ENCODE results near the gene MFNG.
A peak's percentile ranks its signal among the peaks of the same experiment; 100 is the strongest.
"Not testable (repeated sequence)": the region's sequence is repeated elsewhere in the genome, so short reads cannot be mapped to it uniquely, and the experiment has no call there.

Gene MFNG

DNA sequence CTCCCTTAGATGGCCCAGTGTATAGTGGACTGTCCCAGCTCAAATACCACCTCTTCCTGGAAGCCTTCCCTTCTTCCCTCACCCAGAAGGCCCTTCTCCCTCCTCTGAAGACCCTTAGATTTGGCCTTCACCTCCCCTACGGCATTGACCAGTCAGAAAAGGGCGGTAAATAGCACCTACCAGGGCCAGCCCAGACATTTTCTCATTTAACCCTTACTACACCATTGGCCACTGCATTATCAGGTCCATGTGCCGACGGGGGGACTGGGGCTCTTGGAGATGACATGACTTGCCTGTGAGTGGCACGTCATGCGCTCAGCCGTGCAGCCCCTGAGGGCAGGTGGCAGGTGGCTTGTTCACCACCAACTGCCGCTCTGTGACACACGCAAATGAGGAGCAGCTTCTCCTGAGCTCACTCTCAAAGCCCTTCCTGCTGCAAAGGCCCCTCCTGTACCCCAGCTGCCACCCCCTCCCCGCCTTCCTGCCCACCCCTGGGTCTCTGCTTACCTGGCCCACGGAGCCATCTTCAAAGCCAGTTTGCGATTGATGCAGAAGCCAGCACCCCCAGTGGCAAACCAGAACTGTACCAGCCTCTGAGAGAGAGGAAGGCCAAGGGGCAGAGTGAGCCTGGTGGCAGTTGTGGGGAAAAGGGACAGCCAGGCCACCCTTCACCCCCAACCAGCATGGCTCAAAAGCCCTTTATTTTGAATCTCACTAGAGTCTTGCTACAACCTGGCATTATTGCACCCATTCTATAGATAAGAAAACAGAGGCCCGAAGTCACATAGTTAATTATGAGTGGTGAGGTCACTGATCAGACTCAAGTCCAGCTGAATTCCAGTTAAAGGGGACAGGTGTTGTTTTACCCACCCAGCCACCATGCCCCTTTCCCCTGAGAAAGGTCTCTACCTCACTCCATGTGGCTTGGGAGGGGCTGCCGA lies 9.5 kb downstream of the MFNG start:
- DNase-seq (ENCODE audit: low spot score) (no peak), FAIRE-seq (peak; percentile 46)

DNA sequence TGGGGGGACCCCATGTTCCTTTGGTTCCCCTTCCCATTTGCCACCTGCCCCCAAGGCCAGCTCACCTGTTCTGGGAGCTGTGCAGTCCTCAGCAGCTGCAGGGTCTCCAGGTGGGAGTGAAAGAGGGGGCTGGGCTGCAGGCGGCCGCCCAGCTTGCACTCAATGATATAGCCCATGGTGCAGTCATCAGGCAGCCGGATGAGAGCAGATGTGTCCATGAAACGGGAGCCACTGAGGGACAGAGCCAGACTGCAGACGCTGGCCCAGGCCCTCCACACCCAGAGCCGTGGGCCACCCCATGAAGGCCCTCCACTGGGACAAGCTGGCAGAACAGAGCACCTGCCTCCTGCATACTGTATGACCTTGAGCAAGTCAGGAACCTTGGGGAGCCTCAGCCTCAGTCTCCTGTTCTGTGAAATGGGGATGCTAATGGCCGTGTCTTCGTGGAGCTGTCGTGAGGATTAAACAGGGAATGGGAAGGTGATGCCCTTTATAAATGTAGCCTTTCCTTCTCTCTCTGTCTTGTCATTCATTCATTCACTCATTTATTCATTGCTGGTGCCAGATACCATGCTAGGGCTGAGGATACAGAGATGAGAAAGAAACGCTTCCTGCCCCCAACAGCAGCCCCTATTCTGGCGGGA lies 11.6 kb downstream of the MFNG start:
- DNase-seq (ENCODE audit: low spot score) (no peak), FAIRE-seq (no peak)

DNA sequence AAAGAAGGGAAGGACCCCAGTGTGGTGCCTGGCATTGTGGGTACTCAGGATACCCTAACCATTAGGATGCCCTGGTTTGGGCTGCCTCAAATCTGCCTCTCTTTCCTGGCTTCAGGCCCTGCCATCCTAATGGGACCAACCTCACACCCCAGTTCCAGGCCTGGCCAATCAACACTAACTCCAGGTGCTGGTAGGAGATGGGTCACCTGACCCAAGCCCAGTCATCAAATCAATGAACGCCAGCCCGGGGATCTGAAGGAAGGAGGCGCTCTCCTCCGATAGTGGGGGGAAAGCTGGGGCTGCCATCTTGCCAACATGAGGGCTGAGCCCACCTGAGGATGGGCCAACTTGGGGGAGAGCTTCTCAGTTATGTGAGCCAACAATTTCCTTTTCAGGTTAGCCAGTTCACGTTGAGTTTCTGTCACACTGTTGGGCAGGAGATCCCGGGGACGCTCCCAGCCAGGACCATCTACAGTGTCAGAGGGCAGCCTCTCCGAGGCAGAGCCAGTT lies 12.7 kb downstream of the MFNG start:
- DNase-seq (ENCODE audit: low spot score) (no peak), FAIRE-seq (no peak)

DNA sequence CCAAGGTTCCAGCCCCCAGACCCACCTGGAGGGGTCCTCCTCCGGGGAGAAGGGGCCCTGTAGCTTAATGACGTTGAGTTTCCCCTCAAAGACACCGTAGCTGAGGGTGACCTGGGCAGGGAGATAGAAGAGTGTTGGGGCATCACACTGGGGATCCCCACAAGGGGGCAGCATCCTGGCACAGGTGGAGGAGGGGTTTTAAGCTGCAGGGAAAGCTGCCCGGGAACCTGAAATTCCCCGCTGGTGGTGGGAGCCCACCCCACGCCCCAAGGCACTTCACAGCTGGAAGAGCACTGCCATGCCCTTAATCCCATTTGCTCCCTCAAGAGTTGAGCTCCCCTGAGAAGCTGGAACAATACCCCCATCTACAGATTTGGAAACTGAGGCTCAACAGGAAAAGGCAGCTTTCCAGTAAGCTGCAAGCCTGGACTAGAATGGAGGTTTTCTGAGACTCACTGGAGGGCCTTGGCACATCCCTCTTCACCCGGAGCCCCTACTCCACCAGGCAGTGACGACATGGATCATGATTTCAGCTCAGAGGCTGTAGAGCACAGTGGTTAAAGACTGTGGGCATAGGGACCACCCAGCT lies 13.7 kb downstream of the MFNG start:
- peak; percentile 57 for DNase-seq (ENCODE audit: low spot score)
- FAIRE-seq, result peak; percentile 56

DNA sequence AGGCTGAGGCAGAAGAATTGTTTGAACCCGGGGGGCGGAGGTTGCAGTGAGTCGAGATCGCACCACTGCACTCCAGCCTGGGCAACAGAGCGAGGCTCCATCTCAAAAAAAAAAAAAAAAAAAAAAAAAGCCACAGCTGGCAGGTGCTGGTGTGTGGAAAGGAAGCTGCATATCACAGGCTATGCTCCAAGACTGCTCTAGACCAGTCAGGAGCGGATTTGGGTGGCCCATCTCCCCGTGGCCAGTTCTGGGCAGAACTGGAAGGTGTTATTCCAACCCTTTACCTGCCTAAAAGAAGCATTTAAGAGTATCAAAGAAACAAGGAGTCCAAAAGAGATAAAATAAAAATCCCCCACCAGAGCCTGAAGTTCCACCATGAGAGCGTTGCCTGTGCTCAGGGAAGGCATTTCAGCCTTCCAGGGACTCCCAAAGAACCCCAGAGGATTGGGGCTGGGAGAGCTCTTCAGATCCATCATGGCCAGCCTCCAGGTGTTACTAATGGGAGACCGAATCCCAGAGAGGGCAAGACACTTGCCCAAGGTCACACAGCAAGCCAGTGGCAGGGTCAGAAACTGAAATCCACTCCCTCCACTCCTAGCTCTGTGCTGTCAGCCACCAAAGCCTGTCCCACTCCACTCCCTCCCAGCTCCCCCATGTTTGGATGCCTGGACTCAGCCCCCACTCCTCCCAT lies 14.3 kb downstream of the MFNG start:
- FAIRE-seq, result no peak

DNA sequence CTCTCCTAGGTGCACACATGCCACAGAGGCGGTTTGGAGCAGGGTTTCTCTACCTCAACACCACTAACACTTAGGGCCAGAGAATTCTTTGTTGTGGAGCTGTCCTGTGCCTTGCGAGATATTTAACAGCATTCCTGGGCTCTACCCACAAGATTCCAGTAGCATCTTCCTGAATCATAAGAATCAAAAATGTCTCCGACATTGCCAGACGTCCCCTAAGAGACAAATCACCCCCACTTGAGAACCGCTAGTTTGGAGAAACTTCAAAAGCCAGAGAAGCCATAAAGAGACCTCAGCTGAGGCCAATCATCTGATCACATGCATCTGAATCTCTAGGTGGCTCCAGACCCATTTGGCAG lies 16.1 kb downstream of the MFNG start:
- no peak for FAIRE-seq

More for the DNA sequence above, 14.3 kb downstream of the MFNG start:
- no peak for DNase-seq (ENCODE audit: low spot score)

DNA sequence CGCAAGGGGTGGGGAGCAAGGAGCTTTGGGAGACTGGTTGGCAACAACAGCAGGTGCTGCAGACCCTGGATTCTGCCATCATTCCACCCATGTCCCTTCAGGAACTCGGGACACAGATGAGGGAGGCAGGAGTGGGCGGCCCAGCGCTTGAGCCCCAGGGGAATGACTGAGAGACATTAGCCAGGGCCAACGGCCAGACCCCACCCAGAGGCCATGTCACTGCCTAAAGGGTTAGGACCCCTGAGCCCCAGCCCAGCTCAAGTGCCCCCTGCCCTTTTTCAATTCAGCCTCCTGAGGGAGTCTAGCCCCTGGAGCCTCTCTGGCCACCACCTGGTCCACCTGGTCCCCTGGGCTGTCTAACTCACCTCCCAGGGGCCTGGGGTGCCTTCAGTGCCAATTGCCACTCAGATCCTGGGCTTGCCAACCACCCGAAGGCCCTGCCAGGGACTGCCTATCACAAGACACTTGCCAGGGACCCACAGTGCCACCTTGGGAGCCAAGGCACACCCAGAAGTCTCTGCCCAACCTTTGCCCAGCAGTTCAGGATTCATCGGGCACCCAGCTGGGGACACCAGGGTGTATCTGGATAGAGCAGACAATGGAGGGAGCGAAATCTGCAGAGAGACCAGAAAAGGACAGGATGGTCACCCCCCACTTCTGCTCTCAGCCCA lies 16.6 kb downstream of the MFNG start:
- FAIRE-seq (no peak), DNase-seq (ENCODE audit: low spot score) (no peak)

More for the DNA sequence above, 16.1 kb downstream of the MFNG start:
- DNase-seq (ENCODE audit: low spot score), result no peak

DNA sequence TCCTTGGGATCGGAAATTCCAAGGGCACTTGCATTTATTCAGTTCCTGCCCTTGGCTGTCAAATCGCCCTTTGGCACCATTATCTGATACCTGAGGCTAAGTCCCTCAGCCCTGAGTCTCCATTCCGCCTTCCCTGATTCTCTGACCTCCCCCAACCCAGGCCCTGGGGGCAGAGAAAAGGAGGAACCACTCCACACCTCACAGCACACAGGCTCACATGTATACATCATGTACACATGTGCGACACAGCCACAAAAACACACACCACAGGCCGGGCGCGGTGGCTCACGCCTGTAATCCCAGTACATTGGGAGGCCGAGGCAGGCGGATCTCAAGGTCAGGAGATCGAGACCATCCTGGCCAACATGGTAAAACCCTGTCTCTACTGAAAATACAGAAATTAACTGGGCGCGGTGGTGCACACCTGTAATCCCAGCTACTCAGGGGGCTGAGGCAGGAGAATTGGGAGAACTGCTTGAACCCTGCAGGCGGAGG lies 17.9 kb downstream of the MFNG start:
- FAIRE-seq; DNase-seq (ENCODE audit: low spot score): not testable (repeated sequence)

DNA sequence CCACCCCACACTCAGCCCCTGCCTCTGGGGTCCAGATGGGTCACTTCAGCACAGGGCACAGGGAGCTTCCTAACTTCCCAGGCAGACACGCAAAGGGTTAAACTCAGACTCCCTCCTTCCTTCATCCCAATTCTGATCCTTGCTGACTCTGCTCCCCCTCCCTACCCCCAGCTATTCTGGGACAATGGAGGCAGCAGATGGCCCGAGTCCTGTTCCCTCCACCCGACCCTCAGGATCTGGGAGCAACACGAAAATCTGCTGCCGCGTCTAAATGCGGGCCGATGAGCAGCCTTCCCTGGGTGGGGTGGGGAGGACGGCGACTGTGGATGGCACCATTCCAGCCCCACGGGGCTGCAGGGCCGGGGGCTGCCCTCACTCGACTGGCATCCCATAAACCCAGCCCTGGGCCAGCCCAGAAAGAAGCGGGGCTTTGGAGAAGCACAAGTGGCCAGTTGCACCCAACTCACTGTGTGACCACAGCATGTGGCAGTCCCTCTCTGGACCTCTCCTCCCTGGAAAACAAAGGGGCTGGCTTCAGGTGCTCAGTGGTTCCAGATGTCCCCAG lies 18.7 kb downstream of the MFNG start:
- FAIRE-seq, result peak; percentile 23

DNA sequence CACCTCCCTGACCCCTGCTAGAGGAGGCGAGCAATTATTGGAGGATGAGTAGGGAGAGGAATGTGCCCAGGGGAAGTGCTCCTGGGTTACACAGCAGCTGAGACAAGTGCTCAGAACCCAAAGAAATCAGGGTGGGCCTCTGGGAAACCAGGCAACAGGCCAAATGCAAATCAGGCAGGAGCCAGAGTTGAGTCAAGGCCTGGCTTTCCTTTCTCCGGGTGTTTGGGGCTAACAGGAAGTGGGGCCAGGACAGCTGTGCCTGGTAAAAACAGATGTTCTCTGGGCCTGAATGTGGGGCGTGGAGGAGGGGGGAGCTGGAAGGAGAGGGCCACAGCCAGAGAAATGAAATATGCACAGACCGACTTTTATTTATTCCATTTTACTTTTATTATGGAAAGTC lies 22.0 kb downstream of the MFNG start:
- no peak for DNase-seq (ENCODE audit: low spot score)
- no peak for FAIRE-seq

More for the DNA sequence above, 18.7 kb downstream of the MFNG start:
- no peak for DNase-seq (ENCODE audit: low spot score)

DNA sequence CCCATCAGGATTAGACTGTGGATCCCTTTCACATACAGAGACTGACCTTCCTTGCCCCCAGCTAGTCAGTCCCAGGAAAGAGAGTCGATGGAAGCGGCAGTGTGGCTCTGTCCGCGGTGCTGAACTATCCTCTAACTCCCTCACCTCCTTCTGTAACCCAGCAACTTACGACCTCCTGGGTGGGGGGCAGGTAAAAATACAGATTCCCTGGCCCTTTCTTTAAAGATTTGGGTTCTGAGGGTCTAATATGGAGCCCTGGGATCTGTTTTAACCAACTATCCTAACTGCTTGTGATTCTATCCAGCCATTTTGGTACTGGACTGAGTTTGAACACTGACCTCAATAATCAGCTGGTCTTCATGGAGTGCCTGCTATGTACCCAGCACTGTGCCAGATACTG lies 23.2 kb downstream of the MFNG start:
- DNase-seq (ENCODE audit: low spot score) (peak; percentile 54), FAIRE-seq (peak; percentile 80)

DNA sequence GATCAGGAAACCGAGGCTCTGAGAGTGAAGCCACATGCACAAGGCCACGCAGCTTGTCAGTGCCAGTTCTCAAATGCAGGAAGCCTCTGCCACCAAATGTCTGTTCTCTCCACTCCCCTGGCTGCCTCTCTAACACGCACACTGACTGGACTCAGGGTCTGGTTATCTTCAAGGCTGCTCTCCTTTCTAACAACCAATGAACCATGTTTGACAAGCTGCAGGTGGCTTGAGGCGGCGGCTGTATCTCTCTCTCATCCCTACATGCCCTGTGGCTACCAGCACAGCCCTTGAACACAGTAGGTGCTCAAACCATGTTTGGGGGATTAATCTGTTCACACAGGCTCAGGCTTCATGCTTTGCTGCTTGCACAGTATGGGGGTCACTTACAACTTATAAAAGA lies 23.7 kb downstream of the MFNG start:
- FAIRE-seq (no peak), DNase-seq (ENCODE audit: low spot score) (no peak)

DNA sequence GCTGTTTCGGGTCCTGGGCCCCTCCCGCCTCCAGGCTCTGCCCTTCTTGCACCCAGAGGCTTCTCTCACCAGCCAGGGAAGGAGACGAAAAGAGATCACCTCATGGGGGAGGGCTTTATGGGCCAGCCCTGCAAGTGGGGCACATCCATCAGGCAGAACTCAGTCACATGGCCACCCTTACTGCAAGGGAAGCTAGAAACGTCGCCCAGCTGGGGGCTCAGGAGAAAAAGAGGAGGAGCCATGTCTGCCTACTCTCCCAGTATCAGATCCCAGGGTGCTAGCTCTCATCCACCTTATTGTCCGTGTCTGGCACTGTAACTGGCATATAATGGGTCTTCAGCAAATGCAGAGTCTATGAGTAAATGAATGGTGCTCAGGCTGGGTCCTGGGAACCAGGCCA lies 24.2 kb downstream of the MFNG start:
- DNase-seq (ENCODE audit: low spot score), result no peak
- no peak for FAIRE-seq

DNA sequence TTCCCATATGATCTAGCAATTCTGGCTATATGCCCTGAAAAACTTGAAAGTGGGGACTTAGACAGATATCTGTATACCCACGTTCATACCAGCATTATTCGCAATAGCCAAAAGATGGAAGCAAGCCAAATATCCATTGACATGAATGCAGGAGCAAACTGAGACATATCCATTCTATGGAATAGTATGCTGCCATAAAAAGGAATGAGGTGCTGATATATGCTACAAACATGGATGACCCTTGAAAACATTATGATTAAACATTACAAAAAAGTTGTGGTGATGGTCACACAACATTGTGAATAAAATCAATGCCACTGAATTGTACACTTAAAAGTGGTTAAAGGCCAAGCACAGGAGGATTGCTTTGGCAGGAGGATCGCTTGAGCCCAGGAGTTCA lies 25.5 kb downstream of the MFNG start:
- DNase-seq (ENCODE audit: low spot score), result no peak
- FAIRE-seq, result no peak

DNA sequence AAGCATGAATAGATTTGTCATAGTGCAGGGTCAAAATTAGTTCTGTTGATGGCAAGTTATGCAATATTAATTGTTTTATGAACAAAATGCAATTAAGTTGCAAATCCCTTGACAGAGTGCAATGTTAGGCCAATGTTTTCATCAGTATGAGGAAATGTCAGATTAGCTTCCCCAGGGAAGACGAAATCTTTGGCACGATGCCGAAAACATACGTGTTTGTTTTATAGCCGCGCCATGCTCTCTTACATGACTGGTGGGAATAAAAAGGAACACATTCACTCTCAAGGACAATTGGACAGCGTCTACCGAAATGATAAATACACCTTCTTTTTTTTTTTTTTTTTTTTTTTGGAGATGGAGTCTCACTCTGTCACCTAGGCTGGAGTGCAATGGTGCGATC lies 27.0 kb downstream of the MFNG start:
- DNase-seq (ENCODE audit: low spot score), result no peak
- no peak for FAIRE-seq

DNA sequence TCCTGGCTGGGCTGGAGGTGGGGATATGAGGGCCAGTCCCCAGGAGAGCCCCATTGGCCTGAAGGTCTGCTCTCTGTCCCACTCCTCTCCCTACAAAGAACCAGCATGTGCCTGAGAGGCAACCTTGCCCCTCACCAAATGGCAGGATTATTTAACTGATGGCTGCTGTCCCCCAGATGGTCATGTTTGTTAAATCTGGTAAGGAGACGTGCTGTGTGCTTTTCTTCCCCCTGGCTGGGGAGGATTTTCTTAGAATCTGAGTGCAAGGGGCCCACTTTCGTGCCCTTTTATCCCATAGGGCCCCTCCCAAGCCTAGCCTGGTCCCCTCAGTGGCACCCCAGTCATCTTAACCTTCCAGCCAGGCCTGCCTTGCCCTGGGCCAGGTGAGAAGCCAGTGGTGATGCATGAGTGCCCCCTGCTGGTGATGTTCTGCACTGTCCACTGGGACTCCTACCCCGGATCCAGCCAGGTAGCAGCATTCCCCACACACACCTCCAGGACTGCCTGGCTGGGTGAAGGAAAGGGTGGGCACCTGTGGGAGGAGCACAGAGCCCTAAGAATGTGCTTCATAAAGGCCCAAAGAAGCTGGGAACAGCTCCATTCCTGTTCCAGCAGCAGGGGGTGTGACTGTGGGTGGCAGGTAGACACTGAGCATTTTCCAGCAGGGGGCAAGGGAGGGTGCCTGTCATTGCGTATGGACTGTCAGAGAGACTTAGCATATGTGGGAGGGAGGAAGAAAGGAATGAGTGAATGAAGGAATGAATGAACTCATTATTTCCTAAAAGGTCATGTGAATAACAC lies 28.9 kb downstream of the MFNG start:
- DNase-seq (ENCODE audit: low spot score), result peak; percentile 91
- FAIRE-seq, result peak; percentile 83

DNA sequence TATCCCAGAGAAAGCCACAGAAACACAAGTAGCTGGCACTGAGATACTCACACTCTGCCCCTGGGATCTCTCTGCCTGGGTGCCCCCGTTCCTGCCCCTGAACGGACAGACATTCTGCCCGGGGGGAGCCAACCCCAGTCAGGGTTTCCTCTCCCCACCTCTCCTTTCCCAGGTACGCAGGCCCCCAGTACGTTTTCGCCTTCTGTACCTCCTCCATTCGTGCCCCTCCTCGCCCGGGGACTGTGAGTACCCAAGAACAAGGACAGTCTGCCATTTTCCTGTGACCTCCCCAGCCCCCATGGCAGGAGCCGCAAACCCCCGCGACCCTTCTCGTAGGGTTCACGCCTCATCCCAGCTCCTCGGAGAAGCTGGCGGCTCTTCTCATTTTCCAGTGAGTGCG lies 29.8 kb downstream of the MFNG start:
- FAIRE-seq, result peak; percentile 92
- DNase-seq (ENCODE audit: low spot score), result no peak

DNA sequence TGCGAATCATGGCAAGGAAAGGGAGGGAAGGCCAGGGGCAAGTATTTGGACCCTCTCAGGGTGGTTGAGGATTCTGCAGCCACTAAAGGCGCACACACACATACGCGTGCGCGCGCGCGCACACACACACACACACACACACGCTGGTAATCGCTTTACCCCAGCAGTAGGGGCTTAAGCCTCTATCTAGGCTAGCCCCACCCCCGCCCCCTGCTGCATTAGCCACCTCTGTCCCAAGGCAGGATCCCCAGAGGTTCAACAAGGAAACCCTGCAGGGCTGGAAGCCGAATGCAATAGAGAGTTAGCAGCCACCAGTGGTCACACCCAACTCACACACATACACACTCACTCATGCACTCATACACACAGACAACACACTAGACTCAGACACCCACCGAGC lies 30.3 kb downstream of the MFNG start:
- DNase-seq (ENCODE audit: low spot score) (no peak), FAIRE-seq (peak; percentile 52)

DNA sequence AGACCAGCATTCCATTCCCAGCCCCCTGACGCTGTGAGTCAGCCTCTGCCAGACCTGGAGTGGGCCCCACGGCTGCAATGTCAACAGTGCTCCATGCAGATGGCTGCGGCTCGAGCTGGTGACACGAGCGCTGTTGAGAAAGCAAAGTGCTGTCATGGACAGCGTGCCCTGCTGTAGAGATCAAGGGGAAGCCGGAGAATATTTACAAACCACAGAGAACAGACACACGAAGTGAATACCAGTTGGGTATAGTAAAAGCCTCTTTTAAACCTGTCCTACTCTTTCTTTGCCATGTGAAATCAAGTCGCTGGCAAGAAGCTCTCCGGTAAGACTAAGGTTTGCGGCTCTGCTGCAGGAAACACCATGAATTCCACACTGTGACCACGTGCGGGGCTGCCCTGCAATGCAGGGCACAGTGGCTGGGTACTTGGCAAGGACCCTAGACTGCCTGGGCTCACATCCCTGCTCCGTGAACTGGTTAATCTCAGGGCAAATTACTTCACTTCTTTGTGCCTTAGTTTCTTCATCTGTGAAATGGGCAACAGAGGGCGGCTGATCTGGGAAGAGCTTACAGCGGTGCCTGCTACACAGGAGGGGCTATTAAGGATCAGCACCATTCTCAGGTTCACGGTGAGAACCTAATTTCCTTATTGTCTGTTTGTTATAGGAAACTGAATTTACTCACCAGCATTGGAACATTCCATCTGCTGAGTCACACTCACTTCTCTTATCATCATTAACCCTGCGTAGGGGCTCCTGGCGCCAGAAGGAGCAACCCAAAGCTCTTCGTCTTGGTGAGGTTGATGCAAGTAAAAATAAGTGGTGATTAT lies 31.1 kb downstream of the MFNG start:
- FAIRE-seq, result peak; percentile 95

More for the DNA sequence above, 31.1 kb downstream of the MFNG start:
- DNase-seq (ENCODE audit: low spot score), result peak; percentile 78
